ENCODE measurements around the gene MCF2L2.

GRCh38 chr3:183254487-183255347 lies 173.7 kb downstream of the MCF2L2 start:
- TF ChIP-seq CTCF (IDR thresholded peaks at IDR 0.05) = peak in 1 of 6 experiments; percentile 3
- TF ChIP-seq POLR2A (IDR thresholded peaks at IDR 0.05) = no peak
